ENCODE results near the gene RGS10. TPM values are rescaled to one million over a fixed set of nuclear protein-coding genes. Genes with fewer than 3 reads are reported as not detected.

Gene RGS10
- total RNA-seq, 2 experiments from 2014 or later, result 151 to 172 TPM

DNA sequence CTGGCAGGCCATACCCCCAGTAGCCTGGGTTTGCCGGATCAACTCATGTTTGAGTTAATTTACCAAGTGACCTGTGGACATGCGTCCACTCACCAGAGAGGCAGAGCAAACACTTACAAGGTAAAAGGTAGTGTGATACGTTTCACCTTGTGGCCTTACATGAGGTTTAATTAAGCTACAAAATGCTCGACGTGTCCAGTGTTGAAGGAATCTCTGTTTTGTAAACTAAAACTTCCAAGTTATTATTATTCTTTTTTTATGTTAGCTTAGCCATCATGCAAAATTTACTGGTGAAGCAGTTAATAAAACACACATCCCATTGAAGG is 42.9 kb downstream of the RGS10 start:
- peaks cover 91% of the 10 kb centered on the region for H3K4me1 Mint-ChIP-seq
- peak overlapping the region; percentile 96 for H3K27ac Mint-ChIP-seq
- DNase-seq, result no peak
- ChIA-PET CTCF (interaction anchor here (0.7 to 2.3 kb wide), 7 partner anchors 9 to 361 kb away, joined by 3 to 12 read pairs (median 4); partner anchors contain the start of genes GRK5 and RGS10), POLR2A (interaction anchor here (0.7 kb wide), 1 partner anchor 43 kb away, joined by 3 read pairs; the partner anchor contains the start of gene RGS10)
- H3K9me3 Mint-ChIP-seq, result no peaks in the 10 kb centered on the region
- H3K36me3 Mint-ChIP-seq (ENCODE audit: low read depth), result peaks cover 66% of the 10 kb centered on the region
- peak overlapping the region; percentile 17 for H3K4me3 Mint-ChIP-seq
- H3K27me3 Mint-ChIP-seq, result no peaks in the 10 kb centered on the region

DNA sequence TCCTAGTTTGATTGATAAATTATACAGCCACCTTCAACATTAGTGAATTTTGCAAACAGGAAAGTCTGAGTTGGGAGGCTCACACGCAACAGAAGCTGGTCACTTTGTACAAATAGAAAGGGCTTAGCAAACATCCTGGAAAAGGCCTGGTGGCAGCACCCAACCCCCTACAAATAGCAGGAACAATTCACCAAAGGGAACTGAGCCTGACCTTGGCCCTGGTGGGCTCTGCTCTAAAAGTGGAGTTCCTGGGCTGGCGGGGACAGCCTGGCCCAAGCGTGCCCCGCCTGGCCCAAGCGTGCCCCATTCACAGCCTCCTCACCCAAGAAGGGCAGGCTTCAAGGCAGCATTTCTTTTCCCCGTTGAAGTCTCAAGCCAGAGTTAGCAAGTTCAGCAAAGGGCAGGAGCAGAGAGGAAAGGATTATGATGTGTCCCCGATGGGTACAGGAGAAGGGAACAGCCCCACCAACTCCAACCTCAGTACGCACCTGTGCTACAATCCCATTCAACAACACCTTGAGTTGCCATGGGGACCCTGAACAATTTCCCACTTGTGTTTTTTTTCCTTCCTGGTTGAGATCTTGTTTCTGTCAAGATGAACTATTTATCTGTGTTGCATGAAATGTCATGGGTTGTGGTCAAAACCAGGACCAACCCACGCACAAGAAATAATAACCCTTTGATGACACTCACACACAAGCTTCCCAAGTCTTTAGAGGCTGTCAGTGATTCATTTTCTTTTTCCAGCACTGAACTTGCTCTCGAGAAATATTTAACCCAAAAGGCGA is 43.4 kb downstream of the RGS10 start:
- Mint-ChIP-seq H3K36me3 (ENCODE audit: low read depth) (peaks cover 60% of the 10 kb centered on the region), H3K9me3 (no peaks in the 10 kb centered on the region), H3K4me3 (peak overlapping the region; percentile 17), H3K27ac (peak overlapping the region; percentile 10), H3K4me1 (peaks cover 91% of the 10 kb centered on the region), H3K27me3 (no peaks in the 10 kb centered on the region)
- DNase-seq, result no peak
- ChIA-PET POLR2A (interaction anchor here (0.7 kb wide), 1 partner anchor 43 kb away, joined by 3 read pairs; the partner anchor contains the start of gene RGS10), CTCF (interaction anchor here (0.6 to 2.3 kb wide), 5 partner anchors 40 to 300 kb away, joined by 3 to 7 read pairs (median 4); partner anchors contain the start of genes GRK5 and RGS10)

DNA sequence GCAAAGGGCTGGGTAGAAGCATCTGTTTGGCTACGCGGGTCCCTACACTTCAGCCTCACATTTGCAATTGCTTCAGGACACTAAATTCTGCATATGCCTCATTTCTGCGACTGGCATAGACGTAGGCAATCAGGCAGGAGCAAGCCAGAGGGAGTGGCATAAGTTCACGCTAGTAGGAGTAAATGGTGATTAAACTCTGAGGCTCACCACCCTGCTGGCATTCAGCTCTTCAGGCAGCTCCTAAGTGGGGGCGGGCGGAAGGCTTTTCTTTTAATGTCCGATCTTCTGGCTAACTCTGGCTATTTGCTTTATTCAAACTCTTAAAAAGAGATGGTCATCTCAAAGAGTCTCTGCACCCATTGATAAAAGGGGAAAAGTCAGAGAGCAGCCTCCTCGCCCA is 45.3 kb downstream of the RGS10 start:
- H3K36me3 Mint-ChIP-seq (ENCODE audit: low read depth), result peaks cover 47% of the 10 kb centered on the region
- H3K27me3 Mint-ChIP-seq, result no peaks in the 10 kb centered on the region
- H3K9me3 Mint-ChIP-seq, result no peaks in the 10 kb centered on the region
- H3K27ac Mint-ChIP-seq, result peak overlapping the region; percentile 76
- ChIA-PET CTCF (interaction anchor here (0.6 to 1.6 kb wide), 3 partner anchors 8 to 399 kb away, joined by 3 to 4 read pairs (median 4); no protein-coding TSS in a partner anchor), POLR2A (interaction anchor here (0.7 kb wide), 1 partner anchor 17 kb away, joined by 4 read pairs; no protein-coding TSS in a partner anchor)
- H3K4me3 Mint-ChIP-seq, result no peak overlapping the region
- peaks cover 87% of the 10 kb centered on the region for H3K4me1 Mint-ChIP-seq
- DNase-seq, result no peak

GRCh38 chr10:119496273-119496672 is 46.2 kb downstream of the RGS10 start:
- H3K4me1 Mint-ChIP-seq, result peaks cover 84% of the 10 kb centered on the region
- peaks cover 40% of the 10 kb centered on the region for H3K36me3 Mint-ChIP-seq (ENCODE audit: low read depth)
- DNase-seq, result peak; percentile 39
- no peak overlapping the region for H3K4me3 Mint-ChIP-seq
- H3K27me3 Mint-ChIP-seq, result no peaks in the 10 kb centered on the region
- peak overlapping the region; percentile 76 for H3K27ac Mint-ChIP-seq
- CTCF ChIA-PET, result interaction anchor here (1.6 kb wide), 1 partner anchor 9 kb away, joined by 4 read pairs; no protein-coding TSS in a partner anchor
- POLR2A ChIA-PET, result no interaction called here
- H3K9me3 Mint-ChIP-seq, result no peaks in the 10 kb centered on the region

DNA sequence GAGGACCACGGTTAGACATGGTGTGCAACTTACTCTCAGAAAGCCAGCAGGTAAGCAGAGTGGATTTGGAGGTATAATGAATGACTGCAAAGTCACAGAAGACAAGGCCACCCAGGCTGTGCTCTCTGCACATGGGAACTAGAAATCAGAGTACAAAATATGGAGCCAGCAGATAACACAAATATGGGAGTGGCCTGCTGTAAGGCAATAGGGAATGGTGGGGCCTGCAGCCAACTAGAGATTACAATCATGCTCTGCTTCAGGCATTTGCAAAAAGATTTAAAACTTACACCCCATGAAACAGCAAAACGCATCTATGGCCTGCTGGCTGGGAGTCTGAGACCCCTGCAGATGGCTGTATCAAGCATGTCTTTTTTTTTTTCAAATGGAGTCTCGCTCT is 47.0 kb downstream of the RGS10 start:
- Mint-ChIP-seq H3K27me3 (no peaks in the 10 kb centered on the region), H3K27ac (peak overlapping the region; percentile 13), H3K4me1 (peaks cover 76% of the 10 kb centered on the region), H3K4me3 (no peak overlapping the region), H3K9me3 (no peaks in the 10 kb centered on the region), H3K36me3 (ENCODE audit: low read depth) (peaks cover 34% of the 10 kb centered on the region)
- CTCF ChIA-PET, result no interaction called here
- POLR2A ChIA-PET, result no interaction called here
- DNase-seq, result no peak

GRCh38 chr10:119495021-119495505 is 47.5 kb downstream of the RGS10 start:
- POLR2A ChIA-PET, result no interaction called here
- Mint-ChIP-seq H3K36me3 (ENCODE audit: low read depth) (peaks cover 29% of the 10 kb centered on the region), H3K9me3 (no peaks in the 10 kb centered on the region), H3K27me3 (no peaks in the 10 kb centered on the region), H3K4me1 (peaks cover 76% of the 10 kb centered on the region), H3K27ac (peak overlapping the region; percentile 80), H3K4me3 (no peak overlapping the region)
- DNase-seq, result no peak
- CTCF ChIA-PET, result no interaction called here

DNA sequence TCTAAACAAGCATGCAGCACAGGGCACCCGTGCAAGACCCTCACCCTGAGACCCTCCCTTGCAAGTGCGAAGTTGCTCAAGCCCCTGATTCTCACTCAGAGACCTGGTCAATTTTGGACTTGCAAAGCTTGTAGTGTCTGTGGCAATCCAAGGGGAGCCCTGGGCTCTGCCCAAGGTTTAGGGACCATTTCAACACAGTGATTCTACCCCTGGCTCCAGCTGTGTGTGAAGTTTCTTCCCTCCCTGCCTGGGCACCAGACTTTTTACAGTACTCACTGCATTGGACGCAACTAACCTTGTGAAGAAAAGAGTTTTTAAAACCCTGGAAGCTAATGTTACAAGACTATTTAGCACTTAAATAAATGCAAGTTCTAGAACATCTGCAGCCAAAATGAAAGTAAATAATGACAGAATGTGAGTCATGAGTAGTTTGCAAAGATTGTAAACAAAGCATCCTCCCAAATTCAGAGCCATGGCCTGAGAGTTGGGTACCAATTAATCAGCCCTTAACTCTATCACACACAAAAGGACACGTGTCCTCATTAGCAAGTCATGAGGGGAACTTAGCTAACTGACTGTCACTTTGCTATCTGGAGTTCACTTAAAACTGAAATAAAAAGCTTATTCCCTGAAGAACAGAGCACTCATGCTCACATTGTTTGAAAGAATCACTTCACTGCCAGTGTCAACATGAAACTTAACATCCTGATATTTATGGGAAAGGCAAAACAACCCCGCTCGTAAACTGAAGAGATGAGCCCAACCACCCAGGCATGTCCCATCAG is 48.1 kb downstream of the RGS10 start:
- peak overlapping the region; percentile 80 for H3K27ac Mint-ChIP-seq
- ChIA-PET POLR2A (no interaction called here), CTCF (interaction anchor here (0.6 to 1.6 kb wide), 3 partner anchors 49 to 204 kb away, joined by 3 to 4 read pairs (median 3); no protein-coding TSS in a partner anchor)
- H3K9me3 Mint-ChIP-seq, result no peaks in the 10 kb centered on the region
- no peak for DNase-seq
- peaks cover 25% of the 10 kb centered on the region for H3K36me3 Mint-ChIP-seq (ENCODE audit: low read depth)
- no peaks in the 10 kb centered on the region for H3K27me3 Mint-ChIP-seq
- H3K4me3 Mint-ChIP-seq, result no peak overlapping the region
- peaks cover 76% of the 10 kb centered on the region for H3K4me1 Mint-ChIP-seq

GRCh38 chr10:119493155-119493554 is 49.4 kb downstream of the RGS10 start:
- POLR2A ChIA-PET, result no interaction called here
- Mint-ChIP-seq H3K36me3 (ENCODE audit: low read depth) (peaks cover 14% of the 10 kb centered on the region), H3K9me3 (no peaks in the 10 kb centered on the region), H3K27me3 (no peaks in the 10 kb centered on the region), H3K4me1 (peaks cover 74% of the 10 kb centered on the region), H3K4me3 (peak overlapping the region; percentile 22), H3K27ac (peak overlapping the region; percentile 74)
- DNase-seq, result no peak
- CTCF ChIA-PET, result interaction anchor here (0.6 to 1.6 kb wide), 3 partner anchors 12 to 48 kb away, joined by 3 to 4 read pairs (median 3); no protein-coding TSS in a partner anchor

DNA sequence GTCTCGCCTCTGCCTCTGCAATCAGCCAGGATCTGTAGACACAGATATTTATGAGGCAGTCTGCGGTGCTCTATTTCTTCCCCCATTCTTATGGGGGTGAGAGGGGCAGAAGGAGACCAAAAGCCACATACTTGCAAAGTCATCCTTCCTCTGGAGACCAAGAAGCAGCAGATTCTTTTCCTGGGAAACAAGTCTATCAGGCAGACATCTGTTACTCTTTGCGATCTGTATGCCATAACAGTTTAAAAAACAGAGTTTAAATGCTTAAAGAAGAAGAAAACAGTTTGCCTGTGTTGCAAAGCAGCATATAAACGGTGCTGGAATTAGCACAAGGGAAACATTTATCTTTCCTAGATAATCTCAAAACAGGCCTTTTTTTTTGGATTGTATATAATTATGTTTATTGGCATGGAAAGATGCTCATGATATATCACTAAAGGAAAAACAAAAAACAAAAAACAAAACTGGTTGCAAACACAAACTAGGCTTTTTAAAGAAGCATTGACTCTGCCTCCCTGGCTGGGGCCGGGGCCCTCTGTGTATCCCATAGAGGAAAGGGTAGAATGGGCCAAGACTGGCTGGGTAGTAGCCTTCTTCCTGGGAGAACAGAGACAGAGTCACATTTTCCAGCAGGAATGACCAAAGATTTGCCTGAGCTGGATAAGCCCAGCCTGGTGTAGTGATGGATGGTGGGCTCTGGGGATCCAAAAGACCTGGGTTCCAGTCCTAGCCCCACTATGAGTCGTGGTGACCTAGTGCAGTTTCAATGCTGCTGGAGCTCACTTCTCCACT is 50.4 kb downstream of the RGS10 start:
- peak overlapping the region; percentile 36 for H3K27ac Mint-ChIP-seq
- no peak for DNase-seq
- peaks cover 73% of the 10 kb centered on the region for H3K4me1 Mint-ChIP-seq
- no peak overlapping the region for H3K4me3 Mint-ChIP-seq
- H3K9me3 Mint-ChIP-seq, result no peaks in the 10 kb centered on the region
- H3K36me3 Mint-ChIP-seq (ENCODE audit: low read depth), result peaks cover 8% of the 10 kb centered on the region
- no peaks in the 10 kb centered on the region for H3K27me3 Mint-ChIP-seq
- POLR2A ChIA-PET, result no interaction called here
- CTCF ChIA-PET, result no interaction called here

DNA sequence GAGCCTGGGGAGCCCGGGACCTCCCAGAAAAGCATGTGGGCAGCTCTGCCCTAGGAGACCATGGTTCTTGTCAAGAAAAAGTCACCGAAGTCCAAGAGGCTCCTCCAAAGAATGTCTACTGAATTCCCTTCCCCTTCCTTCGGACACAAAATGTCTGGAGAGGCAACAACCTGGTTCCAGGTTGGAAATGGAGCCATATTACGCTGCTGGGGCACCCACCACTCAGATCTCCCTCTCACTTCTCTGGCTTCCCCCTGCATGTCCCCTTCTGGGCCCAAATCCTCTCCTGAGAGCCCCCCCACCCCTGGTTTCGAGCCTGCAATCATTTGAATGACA is 52.6 kb downstream of the RGS10 start:
- peak overlapping the region; percentile 77 for H3K4me3 Mint-ChIP-seq
- no peak for DNase-seq
- H3K27me3 Mint-ChIP-seq, result no peaks in the 10 kb centered on the region
- peaks cover 54% of the 10 kb centered on the region for H3K4me1 Mint-ChIP-seq
- peak overlapping the region; percentile 92 for H3K27ac Mint-ChIP-seq
- ChIA-PET POLR2A (interaction anchor here (0.6 to 1.0 kb wide), 2 partner anchors 44 to 52 kb away, joined by 3 to 4 read pairs; partner anchors contain the start of gene RGS10), CTCF (interaction anchor here (0.6 to 2.8 kb wide), 23 partner anchors 10 to 291 kb away, joined by 3 to 22 read pairs (median 4); partner anchors contain the start of gene GRK5)
- no peaks in the 10 kb centered on the region for H3K9me3 Mint-ChIP-seq
- peaks cover 2% of the 10 kb centered on the region for H3K36me3 Mint-ChIP-seq (ENCODE audit: low read depth)

GRCh38 chr10:119488675-119489074 is 53.8 kb downstream of the RGS10 start:
- no peak for DNase-seq
- no peak overlapping the region for H3K4me3 Mint-ChIP-seq
- CTCF ChIA-PET, result interaction anchor here (0.6 to 2.8 kb wide), 7 partner anchors 9 to 332 kb away, joined by 3 to 22 read pairs (median 7); no protein-coding TSS in a partner anchor
- no peaks in the 10 kb centered on the region for H3K27me3 Mint-ChIP-seq
- H3K9me3 Mint-ChIP-seq, result no peaks in the 10 kb centered on the region
- POLR2A ChIA-PET, result interaction anchor here (0.6 kb wide), 2 partner anchors 11 to 18 kb away, joined by 3 to 5 read pairs; no protein-coding TSS in a partner anchor
- peaks cover 41% of the 10 kb centered on the region for H3K4me1 Mint-ChIP-seq
- peaks cover 2% of the 10 kb centered on the region for H3K36me3 Mint-ChIP-seq (ENCODE audit: low read depth)
- H3K27ac Mint-ChIP-seq, result peak overlapping the region; percentile 92

GRCh38 chr10:119483839-119484238 is 58.7 kb downstream of the RGS10 start:
- Mint-ChIP-seq H3K27ac (no peak overlapping the region), H3K4me1 (peaks cover 23% of the 10 kb centered on the region), H3K27me3 (no peaks in the 10 kb centered on the region), H3K36me3 (ENCODE audit: low read depth) (no peaks in the 10 kb centered on the region), H3K9me3 (no peaks in the 10 kb centered on the region), H3K4me3 (no peak overlapping the region)
- DNase-seq, result no peak
- POLR2A ChIA-PET, result no interaction called here
- CTCF ChIA-PET, result interaction anchor here (0.6 to 0.7 kb wide), 2 partner anchors 194 to 429 kb away, joined by 3 to 5 read pairs; no protein-coding TSS in a partner anchor

Data from activated CD4-positive, alpha-beta T cell treated with anti-CD3 and anti-CD28 coated beads, Interleukin-2, amount 10 ng/mL, durations not matched to agents 7 days and 5 days (primary cell).